Activated CD8-positive, alpha-beta memory T cell treated with anti-CD3 and anti-CD28 coated beads, Interleukin-2, amount 50 U/mL, for 4 hours (primary cell): Measurements from ENCODE around the gene MUC5B.
"Not testable (repeated sequence)": the region's sequence is repeated elsewhere in the genome, so short reads cannot be mapped to it uniquely, and the experiment has no call there.

ENCODE experiments used
- DNase-seq: peaks from one replicate; pipeline ENCODE4 v3.0.0-alpha.2; 2020

Gene MUC5B

DNA sequence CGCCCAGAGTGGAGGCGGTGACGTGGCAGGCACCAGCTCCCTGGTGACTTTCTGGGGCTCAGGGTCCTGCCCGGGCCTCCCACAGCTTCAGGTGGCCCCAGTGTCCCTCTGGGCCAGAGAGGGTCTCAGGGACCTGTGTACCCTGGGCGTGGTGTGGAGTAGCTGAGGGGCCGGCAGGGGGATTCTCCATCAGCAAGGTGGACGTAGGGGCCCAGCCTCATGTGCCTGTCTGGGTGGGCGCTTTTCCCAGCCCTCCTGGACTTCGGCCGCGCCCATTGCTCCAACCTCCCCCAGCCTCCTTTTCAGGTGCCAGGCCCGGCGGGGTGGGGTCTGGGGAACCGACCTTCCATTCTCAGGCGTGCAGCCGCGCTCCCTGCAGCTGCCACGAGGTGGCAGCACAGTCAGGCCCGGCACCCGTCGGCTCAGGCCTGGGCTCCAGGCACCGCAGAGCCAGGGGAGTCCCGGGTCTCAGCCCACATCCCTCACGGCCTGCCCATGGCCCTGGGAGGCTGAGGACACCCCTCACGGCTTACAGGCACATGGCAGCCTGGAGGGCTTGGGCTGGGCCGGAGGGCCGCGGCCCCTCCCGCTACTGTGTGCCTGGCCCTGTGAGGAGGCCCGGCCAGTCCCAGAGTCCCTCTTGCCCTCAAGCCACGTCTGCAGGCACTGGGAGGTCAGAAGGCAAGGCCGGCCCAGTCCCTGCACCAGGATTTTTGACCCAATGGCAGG, 19.9 kb upstream of the MUC5B start:
- DNase-seq: peak; percentile 70

GRCh38 chr11:1203505-1204271, 19.2 kb upstream of the MUC5B start:
- peak; percentile 14 for DNase-seq

DNA sequence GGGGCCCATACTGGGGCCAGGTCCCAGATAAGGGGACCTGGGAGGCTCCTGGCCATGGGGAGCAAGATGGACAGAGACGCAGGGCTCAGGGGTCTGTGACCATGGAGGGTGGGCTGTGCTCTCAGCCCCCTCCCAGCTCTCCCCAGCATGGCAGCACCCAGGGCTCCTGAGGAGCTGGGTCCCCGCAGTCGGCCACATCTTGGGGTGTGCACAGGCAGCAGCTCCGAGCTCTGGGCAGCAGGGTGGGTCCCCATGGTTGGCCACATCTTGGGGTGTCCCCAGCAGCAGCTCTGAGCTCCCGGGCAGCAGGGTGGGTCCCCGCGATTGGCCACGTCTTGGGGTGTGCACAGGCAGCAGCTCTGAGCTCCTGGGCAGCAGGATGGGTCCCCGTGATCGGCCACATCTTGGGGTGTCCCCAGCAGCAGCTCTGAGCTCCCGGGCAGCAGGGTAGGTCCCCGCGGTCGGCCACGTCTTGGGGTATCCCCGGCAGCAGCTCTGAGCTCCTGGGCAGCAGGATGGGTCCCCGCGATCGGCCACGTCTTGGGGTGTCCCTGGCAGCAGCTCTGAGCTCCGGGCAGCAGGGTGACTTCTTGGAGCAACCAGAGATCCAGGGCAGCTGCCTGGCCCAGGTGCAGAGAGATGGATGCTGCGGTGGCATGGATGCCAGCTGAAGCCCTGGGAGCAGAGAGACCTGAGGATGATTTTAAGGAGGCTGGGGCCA, 18.3 kb upstream of the MUC5B start:
- peak; percentile 12 for DNase-seq

DNA sequence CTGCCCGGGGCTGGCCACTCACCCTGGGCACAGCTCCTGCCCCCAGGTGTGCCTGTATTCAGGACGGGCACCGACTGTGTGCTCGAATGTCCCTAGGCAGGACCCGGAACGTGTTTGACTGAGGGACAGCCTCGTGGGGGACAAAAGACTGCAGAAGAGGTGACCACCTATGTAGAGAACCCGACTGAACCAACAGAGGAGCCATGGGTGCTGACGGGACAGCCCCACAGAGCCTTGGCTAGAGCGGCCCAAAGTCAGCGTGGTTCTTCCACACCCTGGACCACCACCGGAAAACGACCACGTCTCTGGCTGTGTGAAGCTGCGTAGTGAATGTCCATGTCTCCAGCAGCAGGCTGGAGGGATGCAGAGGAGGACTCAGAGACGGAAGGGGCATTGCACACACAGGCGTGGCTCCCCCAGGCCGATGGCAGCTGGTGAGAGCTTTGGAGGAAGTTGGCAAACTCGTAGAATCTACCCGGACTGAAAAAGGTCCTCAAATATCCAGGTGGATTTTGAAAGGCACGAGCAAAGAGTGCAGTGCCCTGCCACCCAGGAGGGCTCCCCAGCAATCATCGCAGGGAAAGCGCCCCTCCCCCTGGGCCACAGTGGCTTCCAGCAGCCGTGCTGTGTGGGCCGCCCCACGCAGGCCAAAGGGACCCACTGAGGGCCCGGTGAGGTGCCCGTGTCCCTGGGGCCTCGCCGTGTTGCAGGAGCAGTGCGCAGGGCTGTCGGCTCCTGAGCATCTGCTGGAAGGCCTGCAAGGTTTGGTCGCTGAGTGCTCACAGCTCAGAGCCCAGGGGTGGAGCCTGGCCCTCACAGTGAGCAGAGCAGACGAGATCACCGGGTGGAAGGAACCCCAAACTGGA, 17.5 kb upstream of the MUC5B start:
- DNase-seq: peak; percentile 11

DNA sequence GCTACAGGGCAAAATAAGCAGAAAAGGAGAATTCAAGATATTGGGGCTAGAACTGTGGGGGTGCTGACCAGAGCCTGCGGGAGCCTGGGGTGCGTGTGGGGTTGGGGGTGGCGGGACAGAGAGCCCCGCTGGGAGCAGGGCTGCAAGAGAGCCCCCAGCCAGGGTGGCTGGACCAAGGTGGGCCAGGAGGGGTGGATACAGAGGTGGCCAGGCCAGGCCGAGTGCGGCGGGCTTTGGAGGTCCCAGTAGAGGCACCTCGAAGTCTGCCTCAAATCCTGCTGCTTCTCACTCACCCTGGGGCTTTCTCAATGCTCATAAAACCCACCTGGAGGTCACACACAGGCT, 16.9 kb upstream of the MUC5B start:
- peak; percentile 10 for DNase-seq

- peak; percentile 14 for DNase-seq
Observed at GRCh38 chr11:1206391-1207271, 16.2 kb upstream of the MUC5B start.

DNA sequence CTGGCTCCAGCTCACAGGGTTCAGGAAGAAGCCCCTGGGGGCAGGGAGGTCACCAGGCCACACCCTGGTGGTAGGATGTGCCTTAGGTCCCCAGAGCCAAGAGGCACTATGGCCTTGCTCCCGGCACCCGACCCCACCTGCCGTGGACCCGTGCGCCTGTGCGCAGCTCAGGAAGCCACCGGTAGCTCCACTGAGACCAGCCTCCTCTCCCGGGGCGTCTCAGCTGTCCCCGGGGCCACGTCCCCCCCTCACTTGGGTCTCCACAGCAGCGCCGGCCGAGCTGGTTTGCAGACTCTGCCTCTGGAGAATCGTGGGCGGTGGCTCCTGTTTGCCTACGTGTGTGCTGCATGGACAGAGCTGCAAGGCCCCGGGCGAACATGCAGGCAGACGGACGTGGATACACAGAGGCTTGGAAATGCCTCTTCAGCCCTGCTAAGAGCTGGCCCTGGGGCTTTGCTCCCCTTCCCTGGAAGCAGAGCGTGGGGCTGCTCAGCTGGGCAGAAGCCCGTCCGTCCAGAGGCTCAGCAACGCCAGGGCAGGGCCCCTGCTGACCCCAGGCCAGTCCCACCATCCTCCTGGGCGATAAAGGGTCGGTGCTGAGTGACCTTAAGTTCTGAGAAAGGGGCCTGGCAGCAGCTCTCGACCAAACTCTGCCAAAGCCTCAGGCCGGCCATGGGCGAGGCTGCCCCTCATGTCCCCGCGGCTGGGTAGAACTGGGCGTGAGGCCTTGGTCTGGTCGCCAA, 15.3 kb upstream of the MUC5B start:
- peak; percentile 10 for DNase-seq

DNA sequence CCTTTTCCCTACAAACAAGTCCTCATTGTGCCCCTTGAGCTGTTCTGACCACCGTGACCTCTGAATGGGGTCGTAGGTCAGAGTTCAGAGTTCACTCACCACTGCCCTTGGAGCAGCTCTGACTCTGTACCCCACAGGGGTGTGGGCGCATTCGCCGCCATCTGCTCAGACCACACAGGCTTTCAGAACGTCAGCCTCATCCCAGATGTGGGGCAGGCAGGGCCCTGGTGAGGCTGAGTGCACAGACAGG, 14.8 kb upstream of the MUC5B start:
- no peak for DNase-seq

DNA sequence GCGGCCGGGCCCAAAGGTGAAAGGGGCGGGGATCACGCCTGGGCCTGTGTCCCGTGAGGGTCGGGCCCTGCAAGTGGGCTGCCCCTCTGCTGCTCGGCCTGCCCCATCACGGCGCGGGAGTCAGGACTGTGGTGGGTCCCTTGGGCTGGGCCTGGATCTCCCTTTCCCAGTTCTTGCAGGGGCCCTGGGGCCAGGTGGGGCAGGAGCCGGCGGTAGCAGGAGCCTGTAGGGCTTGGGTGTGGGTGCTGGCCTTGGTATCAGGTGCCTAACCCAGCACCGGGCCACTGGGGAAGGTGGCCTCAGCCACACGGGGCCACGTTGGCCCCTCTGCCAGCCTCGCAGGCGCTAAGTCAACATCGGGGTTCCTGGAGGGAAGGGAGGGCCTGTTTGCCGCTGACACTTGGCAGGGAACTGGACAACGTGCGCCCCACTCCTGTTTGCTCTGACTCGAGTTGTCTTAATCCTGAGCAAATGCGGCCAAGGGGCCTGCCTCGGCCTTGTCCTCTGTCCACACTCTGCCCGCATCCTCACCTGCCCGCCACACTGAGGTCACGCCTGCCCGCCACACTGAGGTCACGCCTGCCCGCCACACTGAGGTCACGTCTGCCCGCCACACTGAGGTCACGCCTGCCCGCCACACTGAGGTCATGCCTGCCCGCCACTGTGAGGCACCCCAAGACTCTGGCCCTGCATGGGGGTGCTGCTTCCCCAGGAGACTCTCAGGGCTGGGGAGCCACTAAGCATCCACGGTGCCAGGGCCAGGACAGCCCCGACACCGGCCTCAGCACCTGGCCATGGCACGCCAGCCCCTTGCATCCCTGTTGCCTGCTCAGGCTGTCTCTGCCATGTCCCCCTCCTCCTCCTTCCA, 14.2 kb upstream of the MUC5B start:
- DNase-seq: peak; percentile 13

GRCh38 chr11:1209371-1210057, 13.4 kb upstream of the MUC5B start:
- DNase-seq: peak; percentile 8

DNA sequence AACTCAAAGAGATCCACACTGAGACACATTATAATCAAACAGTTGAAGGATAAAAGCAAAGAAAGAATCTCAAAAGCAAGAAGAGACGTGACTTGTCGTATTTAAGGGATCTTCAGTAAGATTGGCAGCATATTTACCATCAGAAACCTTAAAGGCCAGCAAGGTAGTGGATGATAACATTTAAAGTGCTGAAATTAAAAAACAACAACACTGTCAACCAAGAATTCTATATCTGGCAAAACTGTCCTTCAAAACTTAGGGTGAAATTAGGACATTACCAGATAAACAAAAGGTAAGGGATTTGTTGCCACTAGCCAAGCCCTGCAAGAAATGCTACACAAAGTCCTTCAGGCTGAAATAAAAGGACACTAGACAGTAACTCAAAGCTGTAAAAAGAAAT, 11.0 kb upstream of the MUC5B start:
- no peak for DNase-seq

DNA sequence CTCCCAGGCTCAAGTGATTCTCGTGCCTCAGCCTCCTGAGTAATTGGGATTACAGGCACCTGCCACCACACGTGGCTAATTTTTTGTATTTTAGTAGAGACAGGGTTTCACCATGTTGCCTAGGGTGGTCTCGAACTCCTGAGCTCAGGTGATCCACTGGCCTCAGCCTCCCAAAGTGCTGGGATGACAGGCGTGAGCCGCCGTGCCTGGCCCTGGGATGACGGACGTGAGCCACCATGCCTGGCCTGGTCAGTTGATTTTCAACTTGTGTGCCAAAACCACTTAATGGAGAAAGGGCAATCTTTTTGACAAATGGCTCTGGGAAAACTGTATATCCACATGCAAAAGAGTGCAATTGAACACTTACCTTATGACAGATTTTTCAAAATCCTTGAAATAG, 7.0 kb upstream of the MUC5B start:
- not testable (repeated sequence) for DNase-seq

- no peak for DNase-seq
Observed at GRCh38 chr11:1217151-1217550, 5.7 kb upstream of the MUC5B start.

DNA sequence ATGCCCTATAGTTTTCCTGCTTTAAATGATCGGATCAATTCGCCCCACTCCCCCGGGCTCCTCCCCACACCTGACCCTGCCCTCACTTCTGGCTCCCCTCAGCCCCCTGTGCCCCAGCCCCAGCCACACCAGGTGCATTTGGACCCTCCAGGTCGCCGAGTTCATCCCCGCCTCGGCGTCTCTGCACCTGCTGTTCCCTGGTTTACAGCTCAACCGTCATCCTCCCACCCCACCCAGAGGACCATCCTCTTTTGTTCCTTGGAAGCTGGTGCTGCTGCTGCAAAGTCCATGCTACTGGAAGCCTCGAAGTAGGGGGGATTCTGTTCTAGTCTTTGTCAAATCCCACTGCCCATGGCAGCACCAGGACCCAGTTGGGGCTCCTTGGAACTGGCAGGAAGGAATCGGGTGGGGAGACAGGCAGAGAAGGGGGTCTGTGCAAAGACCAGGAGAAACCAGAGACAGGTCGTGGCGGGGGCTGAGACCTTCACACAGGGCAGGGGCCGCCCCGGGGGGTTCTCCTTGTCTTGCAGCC, 4.5 kb upstream of the MUC5B start:
- no peak for DNase-seq

DNA sequence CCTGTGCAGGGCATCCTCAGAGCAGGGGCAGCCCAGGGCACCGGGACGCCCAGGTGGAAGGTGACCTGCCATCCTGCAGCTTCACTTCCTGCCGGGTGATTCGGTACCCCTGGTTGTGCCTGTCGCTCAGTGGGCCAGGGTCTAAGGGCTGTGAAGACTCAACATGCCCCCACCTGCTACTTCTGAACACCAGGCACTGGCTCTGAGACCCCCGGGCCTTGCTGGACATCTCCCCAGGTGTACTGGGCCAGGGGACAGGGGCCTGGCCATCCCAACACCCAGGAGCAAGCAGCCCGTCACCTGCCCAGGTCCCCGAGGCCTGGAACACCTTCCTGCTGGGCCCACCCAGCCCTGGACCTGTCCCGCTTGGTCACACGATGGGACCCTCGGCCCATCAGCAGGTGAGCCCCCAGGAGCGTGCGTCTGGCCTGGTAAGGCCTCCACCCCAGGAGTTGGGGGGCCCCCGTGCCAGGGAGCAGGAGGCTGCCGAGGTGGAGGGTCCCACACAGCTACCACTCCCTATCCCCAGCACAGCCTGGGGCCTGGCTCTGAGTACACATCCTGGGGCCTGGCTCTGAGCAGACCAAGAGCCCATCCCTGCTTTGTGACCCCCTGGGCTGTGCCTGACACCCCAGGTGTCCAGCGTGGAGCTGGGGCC, 3.9 kb upstream of the MUC5B start:
- no peak for DNase-seq

GRCh38 chr11:1219446-1219833, 3.4 kb upstream of the MUC5B start:
- no peak for DNase-seq

DNA sequence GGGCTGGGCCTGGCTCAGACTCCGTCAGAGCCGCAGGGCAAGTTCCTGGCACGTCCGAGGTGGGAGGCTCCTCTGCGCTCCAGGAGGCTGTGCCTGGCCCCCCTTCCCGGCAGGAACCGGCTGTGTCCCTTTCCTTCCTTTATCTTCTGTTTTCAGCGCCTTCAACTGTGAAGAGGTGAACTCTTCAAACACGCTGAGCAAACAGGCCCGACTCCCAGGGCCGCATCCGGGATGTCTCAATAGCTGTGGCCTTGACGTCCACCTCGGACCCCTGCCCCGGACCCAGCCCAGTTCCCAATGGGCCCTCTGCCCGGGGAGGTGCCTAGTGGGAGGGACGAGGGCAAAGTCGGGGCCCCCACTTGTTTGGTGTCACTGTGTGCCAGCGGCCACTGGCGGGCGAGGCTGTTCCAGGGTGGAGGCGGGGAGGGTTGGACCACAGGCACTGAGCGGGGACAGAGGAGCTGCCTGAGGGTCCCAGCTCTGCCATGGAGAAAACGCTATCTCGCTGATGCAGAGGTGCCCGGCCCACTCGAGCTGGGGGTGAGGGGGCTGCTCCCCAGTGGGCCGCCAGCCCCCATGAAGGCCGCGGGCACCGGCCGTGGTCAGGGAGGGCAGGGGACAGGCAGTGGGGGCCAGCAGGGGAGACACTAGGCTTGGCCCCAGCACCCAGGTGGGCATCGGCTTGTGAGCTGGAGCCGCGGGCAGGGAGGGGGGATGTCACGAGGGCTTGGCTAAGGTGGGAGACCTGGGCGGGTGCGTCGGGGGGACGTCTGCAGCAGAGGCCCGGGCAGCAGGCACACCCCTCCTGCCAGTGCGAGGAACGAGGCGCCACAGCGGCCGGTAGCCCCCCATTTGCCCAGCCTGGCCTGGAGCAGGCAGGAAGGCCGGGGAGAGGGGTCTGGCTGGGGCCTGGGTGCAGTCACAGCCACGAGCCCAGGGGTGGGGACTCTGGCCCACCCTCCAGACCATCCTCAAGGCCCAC, 2.7 kb upstream of the MUC5B start:
- DNase-seq: no peak
